SKM-1 (cell line): ENCODE data around the gene HIPK1.
"Not testable (repeated sequence)": the region's sequence is repeated elsewhere in the genome, so short reads cannot be mapped to it uniquely, and the experiment has no call there.

Source experiments
- DNase-seq: peaks from one replicate; lab custom pipeline; 2025; ENCODE audit not compliant: unreplicated experiment; lab: John Stamatoyannopoulos, UW

The HIPK1 gene

GRCh38 chr1:114008993-114009392 is 79.9 kb downstream of the HIPK1 start:
- DNase-seq = no peak

- DNase-seq = no peak
Measured at GRCh38 chr1:114009393-114009792, 80.3 kb downstream of the HIPK1 start.

- no peak for DNase-seq
Measured at GRCh38 chr1:114010433-114011184, 81.5 kb downstream of the HIPK1 start.

GRCh38 chr1:114011796-114012195 is 82.7 kb downstream of the HIPK1 start:
- DNase-seq = no peak

GRCh38 chr1:114015075-114015474 is 86.0 kb downstream of the HIPK1 start:
- no peak for DNase-seq

- not testable (repeated sequence) for DNase-seq
Measured at GRCh38 chr1:114019724-114020123, 90.6 kb downstream of the HIPK1 start.

GRCh38 chr1:114021665-114022099 is 92.6 kb downstream of the HIPK1 start:
- DNase-seq = no peak

- DNase-seq = no peak
Measured at GRCh38 chr1:114022877-114023276, 93.8 kb downstream of the HIPK1 start.

- no peak for DNase-seq
Measured at GRCh38 chr1:114023377-114023776, 94.3 kb downstream of the HIPK1 start.

GRCh38 chr1:114024049-114024448 is 94.9 kb downstream of the HIPK1 start:
- no peak for DNase-seq

- DNase-seq = no peak
Measured at GRCh38 chr1:114025609-114026401, 96.7 kb downstream of the HIPK1 start.

GRCh38 chr1:114026797-114027196 is 97.7 kb downstream of the HIPK1 start:
- DNase-seq = no peak
